Left ventricle myocardium superior (tissue), 1 donor: Measurements from ENCODE around the gene FOCAD. TPM values are rescaled to one million over a fixed set of nuclear protein-coding genes. Genes with fewer than 3 reads are reported as not detected.
"Not testable (repeated sequence)": the region's sequence is repeated elsewhere in the genome, so short reads cannot be mapped to it uniquely, and the experiment has no call there.

ENCODE experiments used
- ATAC-seq: fragments of 200-7000 bp; cut with Tn5 transposase; one replicate; pipeline ENCODE4 v1.9.1; 2020; ENCODE audit warnings: mild to moderate bottlenecking, moderate library complexity
- DNase-seq: peaks from one replicate; pipeline ENCODE4 v3.0.0-alpha.2; 2020
- intact Hi-C: fragments of 100-400 bp; cut with micrococcal nuclease; formaldehyde crosslinking; loops from one replicate; pipeline ENCODE4 v1.11.0; 2022
- total RNA-seq: library from RNA; stranded (reverse); fragmentation: NEBNext Ultra II Directional; extraction: Animal tissue kit (Norgen Biotek cat#: 25700); gene quantifications from one replicate; pipeline ENCODE4 v1.2.1, GENCODE V29; 2021
- donor health status: DM: no; HTN: yes; CAD: no; lungs with severe emphysema.

Gene FOCAD
- total RNA-seq, 1 donor from 2014 or later, result 29.0 TPM

DNA sequence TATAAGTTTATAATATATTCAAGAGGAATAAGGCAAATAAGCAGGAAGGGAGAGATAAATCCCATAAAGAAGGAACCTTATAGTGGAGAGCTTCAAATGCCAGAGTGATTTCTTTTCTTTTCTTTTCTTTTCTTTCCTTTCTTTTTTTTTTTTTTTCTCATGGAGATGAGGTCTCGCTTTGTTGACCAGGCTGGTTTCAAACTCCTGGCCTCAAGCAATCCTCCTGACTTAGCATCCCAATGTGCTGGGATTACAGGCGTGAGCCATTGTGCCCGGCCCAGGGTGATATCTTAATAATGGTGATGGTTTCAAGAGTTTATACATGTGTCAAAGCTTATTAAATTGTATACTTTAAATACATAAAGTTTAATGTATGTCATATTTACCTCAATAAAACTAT lies 19.6 kb upstream of the FOCAD start:
- intact Hi-C loops, result no loop called here
- DNase-seq (no peak), ATAC-seq (no peak)

DNA sequence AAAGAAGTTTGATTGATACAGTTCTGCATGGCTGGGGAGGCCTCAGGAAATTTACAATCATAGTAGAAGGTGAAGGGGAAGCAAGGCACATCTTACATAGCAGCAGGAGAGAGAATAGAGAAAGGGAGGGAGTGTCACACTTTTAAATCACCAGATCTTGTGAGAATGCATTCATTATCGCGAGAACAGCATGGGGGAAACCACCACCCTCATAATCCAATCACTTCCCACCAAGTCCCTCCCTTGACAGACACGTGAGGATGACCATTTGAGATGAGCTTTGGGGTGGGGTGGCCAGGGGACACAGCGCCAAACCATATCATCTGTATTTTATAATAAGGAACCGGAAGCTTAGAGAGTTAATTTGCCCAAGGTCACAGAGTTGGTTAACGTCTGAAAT lies 13.7 kb upstream of the FOCAD start:
- DNase-seq, result no peak
- intact Hi-C loops, result no loop called here
- no peak for ATAC-seq

DNA sequence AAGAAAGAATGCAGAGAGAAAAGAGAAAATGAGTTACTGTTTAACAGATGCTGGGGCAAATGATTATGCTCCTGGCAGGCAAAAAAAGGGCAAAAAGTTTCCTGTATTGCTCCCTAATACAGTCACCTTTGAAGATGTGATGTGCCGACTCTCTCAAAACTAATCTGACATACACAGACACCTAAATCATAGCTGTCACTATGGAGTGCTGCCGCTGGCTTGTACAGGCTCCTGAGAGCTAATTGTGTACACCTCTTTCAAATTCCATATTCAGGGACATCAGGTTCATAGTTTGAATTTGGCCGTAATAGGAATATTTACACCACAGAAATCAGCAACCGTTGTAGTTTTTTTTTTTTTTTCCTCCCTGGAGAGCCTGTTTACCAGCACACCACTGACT lies 12.4 kb upstream of the FOCAD start:
- DNase-seq, result no peak
- intact Hi-C loops, result no loop called here
- peak; percentile 43 for ATAC-seq

DNA sequence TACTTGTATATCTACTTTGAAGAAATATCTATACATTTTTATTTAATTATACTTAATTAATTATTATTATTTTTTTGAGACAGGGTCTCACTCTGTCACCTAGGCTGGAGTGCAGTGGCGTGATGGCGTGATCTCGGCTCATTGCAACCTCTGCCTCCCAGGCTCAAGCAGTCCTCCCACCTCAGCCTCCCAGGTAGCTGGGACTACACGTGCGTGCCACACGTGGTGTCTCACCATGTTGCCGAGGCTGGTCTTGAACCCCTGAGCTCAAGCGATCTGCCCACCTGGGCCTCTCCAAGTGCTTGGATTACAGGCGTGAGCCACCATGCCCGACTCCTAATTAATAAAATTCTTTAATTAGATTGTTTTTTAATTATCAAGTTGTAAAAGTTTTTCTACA lies 10.5 kb upstream of the FOCAD start:
- DNase-seq, ATAC-seq, intact Hi-C loops: not testable (repeated sequence)

DNA sequence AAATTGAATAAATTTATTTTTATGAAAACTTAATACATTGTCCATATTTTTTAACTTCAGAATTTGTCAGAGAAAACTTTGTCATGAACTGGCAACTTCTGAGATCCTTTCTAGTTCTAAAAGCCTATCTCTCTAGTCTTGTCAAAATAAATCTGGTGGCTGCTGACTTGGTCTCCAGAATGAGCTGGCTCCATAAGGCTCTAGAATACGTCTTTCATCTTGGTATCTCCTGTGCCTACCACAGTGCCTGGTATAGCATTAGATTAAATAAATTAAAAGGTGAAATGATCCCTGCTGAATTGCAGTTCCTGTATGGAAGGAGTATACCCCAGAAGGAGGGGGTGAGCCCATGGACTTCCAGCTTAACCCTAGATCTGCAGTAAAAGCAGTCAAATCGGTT lies 2.6 kb upstream of the FOCAD start:
- ATAC-seq (no peak), DNase-seq (no peak)
- intact Hi-C loops, result no loop called here

DNA sequence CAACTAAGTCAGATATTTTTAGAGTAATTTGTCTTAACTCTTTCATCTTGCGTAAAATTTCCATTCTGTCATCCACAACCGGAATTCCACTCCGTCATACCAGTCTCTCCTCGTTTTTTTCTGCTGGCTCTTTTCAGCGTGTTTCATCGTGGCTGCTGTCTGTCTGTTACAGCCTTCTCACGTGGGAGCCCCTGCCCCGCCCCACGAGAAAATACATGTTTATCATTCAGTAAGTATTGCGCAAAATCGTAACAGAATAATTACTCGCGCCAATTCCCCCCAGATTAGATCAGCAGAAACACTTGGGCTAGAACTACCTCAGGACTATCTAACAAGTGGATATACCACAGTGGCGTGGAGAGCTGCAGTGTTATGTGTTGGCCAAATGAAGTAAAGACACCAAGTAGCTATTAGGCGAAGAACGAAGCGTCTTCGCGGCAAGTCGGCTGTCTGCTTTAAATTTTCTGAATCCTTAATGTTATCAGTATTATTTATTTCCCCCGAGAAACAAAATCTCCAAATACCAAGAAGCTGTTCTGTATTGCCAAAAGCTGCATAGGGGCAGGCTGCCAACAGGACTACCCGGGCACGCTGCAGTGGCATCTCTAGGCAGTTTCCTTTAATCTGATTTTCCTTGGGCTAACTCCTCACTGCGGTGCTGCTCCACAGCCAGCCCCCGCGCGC lies 566 bp upstream of the FOCAD start:
- ATAC-seq (peak; percentile 36), DNase-seq (peak; percentile 74)
- intact Hi-C loops, result no loop called here

DNA sequence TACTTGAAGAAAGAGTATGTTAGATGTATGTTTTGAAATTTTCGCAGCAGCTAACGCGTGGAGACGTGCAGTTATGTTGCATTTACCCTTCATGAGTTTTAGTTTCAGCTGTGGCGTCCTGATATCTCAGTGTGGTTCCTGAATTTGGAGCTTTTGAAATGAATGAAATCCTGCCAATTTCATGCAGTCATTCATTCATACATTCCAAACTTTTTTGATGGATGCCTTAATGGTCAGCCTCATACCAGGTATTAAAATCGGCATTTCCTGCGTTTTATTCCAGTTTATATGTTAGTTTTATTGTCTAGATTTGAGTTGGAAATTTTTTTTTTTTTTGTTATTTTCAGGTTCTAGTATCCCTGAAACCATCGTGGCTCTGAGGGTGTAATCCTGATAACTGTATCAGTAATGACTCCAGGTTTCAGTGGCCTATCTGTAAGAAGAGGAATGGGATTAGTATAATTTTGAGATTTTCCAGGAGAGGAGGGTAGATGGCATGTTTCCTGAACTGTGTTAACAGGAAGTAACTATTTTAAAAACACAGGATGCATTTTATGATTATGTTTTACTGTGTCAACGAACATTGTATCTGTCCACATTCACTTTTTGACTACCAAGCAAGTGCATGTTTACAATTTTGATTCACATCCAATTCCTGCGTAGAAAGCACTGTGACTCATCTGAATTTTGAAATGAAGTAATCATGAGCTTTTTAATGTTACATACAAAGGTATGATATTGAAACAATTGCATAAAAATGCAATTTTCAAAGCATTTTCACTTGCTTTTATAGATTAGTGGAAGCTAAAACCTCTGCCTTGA lies 1.0 kb downstream of the FOCAD start:
- DNase-seq (no peak), ATAC-seq (no peak)
- intact Hi-C loops, result no loop called here

DNA sequence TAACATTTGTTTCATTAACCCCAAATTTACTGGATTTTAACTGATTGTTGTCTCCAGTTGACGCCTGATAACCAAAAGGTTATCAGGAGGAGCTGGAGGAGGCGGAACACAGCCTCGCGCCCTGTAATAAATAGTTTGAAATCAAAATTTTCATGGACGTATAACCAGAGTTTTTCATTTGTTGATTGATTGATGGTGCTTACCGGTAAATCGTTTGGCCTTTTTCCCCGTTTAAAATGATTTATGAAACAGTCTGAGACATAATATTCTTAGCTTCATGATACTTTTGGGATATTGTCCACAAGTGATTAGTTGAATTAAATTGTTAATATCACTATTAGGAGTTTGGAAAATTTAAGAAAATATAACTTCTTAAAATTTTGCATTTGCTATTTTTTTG lies 1.7 kb downstream of the FOCAD start:
- intact Hi-C loops, result no loop called here
- ATAC-seq (no peak), DNase-seq (no peak)

DNA sequence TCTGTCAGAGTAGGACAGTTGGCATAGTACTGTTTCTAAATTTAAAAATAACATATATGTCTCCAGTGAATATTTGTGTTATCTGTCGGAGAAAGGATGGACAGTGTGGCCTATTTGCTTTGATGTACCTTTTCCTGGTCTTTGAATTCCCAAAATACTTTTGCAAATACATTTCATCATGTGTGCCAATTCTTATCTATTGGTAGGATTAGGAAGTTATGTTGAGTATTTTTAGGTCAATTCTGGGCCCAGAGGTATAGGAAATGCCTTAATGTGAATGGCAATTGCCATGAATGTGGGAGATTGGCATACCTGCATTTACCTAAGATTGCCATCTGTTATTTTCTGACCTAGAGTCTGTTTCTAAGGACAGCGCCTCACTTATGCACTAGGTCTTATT lies 5.8 kb downstream of the FOCAD start:
- intact Hi-C loops, result no loop called here
- no peak for ATAC-seq
- no peak for DNase-seq

DNA sequence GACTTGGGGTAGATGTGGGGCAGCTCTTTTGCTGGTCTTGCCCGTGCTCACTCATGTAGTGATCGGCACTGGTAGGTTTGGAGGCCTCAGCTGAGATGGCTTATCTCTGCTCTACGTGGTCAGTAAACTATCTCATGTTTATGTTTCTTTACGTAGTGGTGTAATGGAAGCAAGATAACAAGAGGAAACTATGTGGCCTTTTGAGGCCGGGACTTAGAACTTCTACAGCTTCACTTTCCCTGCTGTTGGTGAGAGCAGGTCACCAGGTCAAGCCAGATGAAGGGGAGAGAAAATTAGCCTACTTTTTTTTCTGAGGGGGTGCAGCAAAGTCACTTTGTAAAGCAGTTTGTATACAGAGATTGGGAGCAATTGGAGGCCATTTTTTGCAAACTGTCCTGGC lies 8.5 kb downstream of the FOCAD start:
- no peak for ATAC-seq
- no peak for DNase-seq
- intact Hi-C loops, result no loop called here

DNA sequence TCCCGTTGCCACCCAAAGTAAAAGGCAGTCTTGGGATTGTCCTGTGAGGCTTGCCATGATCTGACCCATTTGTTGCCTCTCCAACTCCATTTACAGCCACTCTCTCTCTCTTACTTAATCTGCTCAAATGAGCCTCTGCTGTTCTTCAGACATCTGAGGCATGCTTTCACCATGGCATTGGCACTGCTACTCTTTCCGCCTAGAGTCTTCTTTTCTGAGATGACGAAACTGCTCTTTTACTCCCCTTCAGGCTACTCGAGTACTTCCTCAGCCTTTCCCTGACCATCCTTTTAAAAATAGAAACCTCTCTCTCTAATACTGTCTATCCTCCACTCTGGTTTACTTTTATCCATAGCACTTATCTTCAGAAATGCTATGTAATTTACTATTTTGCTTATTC lies 9.0 kb downstream of the FOCAD start:
- intact Hi-C loops, result no loop called here
- DNase-seq (no peak), ATAC-seq (peak; percentile 21)

DNA sequence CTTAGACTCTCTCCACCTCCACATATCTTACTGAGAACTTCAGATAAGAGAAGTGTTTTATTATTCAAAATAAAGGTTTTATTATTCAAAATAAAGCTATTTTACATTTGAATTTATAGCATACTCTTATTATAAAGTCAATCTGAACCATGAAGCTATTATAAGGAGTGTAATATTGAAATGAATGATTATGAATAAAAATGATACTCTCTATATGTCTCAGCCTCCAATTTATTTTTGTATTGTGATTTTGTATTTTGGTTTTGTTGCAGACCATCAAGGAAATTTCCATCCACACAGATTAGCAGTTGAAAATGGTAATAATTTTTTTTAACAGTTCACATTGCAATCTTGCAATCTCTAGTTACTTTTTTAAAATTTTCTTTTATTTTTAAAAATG lies 10.2 kb downstream of the FOCAD start:
- DNase-seq (no peak), ATAC-seq (no peak)
- intact Hi-C loops, result no loop called here

DNA sequence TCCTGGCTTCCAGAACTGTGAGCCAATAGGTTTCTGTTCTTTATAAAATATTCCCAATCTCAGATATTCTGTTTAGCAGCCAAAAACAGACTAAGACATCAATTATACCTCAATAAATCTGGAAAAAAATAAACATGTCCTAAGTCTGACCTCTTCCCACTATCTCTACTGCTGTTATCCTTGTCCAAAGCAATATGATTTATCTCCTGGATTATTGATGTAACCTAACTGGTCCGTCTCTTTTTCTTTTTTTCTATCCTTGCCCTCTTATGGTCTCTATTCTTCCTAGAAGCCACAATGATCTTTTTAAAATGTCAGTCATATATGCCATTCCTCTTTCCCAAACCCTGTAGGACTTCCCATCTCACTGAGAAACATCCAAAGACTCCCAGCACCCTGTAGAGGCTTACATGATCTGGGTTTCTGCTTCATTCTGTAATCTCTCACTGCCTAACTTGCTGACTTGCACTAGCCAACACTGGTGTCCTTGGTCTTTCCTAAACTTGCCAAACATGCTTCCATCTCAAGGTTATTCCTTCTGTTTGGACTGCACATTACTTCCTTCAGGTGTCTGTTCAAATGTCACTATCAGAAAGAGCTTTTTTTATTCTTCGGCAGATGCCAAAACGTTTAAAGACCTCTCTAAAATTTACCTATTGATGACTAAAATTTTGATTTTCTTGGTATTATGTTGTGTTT lies 13.1 kb downstream of the FOCAD start:
- DNase-seq (no peak), ATAC-seq (no peak)
- intact Hi-C loops, result no loop called here

DNA sequence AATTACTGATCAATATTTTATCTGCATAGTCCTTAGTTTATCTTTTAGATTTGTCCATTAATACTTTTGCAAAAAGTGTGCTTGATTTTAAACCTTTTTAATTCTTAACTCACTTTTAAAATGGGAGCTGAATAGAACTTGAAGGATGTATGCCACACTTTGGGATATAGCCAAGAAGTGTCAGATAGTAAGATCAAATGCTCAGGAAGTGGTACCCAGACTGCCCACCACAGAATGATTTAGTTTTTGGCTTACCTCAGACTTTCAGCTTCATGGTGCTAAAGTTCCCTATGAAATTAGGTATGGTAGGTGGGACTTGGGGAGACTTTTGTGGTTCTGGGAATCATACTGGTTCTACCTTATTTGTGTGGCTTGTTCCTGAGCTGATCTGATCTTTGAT lies 14.7 kb downstream of the FOCAD start:
- ATAC-seq (no peak), DNase-seq (no peak)
- intact Hi-C loops, result no loop called here

DNA sequence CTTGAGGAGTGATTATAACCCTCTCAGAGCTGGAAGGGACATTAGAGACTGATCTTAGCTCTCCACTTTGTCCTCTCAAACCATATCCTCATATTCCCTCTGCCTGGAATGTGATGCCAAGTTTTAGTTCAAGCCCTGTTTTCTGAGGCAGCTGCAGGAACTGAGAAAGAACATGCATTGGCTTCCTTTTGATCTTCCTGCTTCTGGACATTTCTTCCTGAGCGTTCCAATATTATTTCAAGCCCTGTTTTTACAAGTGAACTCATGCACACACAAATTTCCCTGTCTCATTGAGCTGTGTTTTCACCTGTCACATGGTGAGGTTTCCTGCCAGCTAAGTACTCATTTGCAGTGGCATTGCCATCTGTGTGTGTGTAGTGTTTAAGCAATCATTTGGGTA lies 17.0 kb downstream of the FOCAD start:
- intact Hi-C loops, result no loop called here
- ATAC-seq, result peak; percentile 79
- DNase-seq, result no peak

DNA sequence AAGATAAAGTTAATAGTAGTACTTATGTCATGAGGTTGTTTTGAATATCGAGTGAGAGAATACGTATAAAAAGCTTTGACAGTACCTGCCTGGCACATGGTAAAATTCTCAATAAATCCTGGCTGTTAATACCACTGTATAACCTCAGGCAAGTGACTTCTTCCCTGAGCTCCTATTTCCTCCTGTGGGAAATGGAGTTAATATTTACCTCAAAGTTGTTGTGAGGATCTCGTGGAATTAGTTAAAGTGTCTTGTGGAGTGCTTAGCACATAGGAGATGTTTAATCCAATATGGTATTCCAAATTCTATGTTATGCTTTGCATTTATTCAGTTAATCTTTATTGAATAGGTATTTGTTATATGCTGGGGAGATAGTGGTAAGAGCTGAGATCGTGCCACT lies 18.5 kb downstream of the FOCAD start:
- DNase-seq (no peak), ATAC-seq (no peak)
- intact Hi-C loops, result no loop called here

DNA sequence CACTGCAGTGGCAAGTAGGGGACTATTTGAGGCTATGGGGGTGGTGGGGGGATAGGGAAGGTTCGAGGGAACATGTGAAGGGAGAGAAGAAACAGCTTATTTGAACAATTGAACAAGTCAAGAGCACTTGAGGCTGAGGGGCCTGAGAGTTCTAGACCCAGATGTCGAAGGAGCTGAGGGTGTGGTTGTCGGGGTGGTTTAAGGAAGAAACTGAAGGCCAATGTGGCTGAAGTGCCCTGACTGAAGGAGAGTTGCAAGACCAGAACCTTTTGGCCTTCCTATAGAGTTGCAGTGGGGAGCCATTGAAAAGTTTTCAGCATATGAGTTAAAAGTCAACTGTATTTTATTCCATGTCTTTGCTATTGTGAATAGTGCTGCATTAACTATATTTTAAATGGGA lies 19.1 kb downstream of the FOCAD start:
- DNase-seq, result no peak
- intact Hi-C loops, result no loop called here
- no peak for ATAC-seq

DNA sequence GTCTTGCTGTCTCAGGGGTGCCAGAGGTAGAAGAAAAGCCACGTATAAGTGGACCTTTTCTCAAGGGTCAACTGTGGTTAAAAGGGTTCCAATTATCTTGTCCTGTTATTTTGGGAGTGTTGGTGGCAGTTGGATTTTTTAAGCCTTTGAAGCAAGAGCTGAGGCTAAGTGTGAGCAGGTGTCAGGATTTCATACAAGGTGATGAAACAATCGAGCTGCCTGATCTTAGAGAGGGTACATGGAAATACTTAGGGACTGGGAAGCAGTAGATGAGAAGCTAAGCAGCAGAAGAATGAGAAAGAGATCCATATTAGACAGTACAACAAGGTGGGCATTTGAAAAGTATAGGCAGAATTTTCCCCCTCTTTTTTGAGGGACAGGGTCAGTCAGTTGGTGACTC lies 23.6 kb downstream of the FOCAD start:
- no peak for DNase-seq
- no peak for ATAC-seq
- intact Hi-C loops, result no loop called here

DNA sequence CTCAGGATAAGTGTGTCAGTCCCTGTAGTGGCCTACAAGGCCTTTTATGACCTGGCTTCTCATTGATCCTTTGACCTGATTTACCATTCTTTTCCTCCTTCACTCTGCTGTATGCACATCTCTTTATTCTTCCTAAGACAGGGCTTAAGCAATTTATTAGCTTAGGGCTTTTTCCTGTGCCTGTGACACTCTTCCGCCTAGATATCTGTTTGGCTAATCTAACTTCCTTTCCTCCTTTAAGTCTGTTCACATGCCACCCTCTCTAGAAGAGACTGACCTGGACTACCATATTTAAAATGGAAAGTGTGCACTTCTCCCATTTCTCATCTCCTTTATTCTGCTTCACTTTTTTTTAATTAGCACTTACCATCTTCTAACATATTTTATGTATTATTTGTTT lies 29.1 kb downstream of the FOCAD start:
- no peak for DNase-seq
- intact Hi-C loops, result no loop called here
- no peak for ATAC-seq
